ENCODE data around the gene TXK.

DNA sequence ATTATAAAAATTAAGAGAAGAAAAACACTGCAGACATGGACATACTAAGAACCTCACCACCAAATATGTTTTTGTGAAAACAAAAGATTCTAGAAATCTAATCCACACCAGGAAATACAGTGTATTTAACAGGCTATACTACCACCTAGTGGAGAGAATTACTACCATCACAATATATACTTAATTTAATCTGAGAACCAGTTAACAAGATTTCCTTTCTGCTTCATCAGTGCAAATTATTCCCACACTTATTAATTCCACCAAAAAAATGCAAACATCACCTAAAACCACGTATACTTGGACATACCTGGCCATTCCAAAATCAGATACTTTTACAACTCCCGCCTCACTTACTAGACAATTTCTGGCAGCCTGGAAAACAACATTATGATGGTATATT lies 7.0 kb upstream of the TXK start:
- TF ChIP-seq EZH2 (IDR thresholded peaks at IDR 0.05; ENCODE audit: insufficient read depth, poor library complexity, severe bottlenecking) (no peak), EZH2phosphoT487 (IDR thresholded peaks at IDR 0.05; ENCODE audit: insufficient read depth, low read depth) (no peak)

Data from GM23248 (cell line).